H9 (cell line): ENCODE results near the gene CCDC60. TPM values are rescaled to one million over a fixed set of nuclear protein-coding genes. Genes with fewer than 3 reads are reported as not detected.

Source experiments
- DNase-seq: peaks from one replicate; pipeline ENCODE4 v3.0.0-alpha.2; 2017
- H2AFZ ChIP-seq: one replicate; pipeline ENCODE4 v1.6.1; 2013; ENCODE audit warnings: mild to moderate bottlenecking, low read length, control low read depth, moderate library complexity
- H2AK5ac ChIP-seq: 2 replicates; pipeline ENCODE4 v1.6.1; 2013; ENCODE audit warnings: low read length, control low read depth, mixed read lengths; ENCODE audit not compliant: insufficient read length
- H2BK120ac ChIP-seq: one replicate; pipeline ENCODE4 v1.6.1; 2013; ENCODE audit warnings: low read depth, mild to moderate bottlenecking, low read length, control low read depth, inconsistent platforms; ENCODE audit not compliant: poor library complexity, severe bottlenecking
- H2BK12ac ChIP-seq: 2 replicates; pipeline ENCODE4 v1.6.1; 2013; ENCODE audit warnings: low read length, control low read depth, mixed read lengths, low read depth; ENCODE audit not compliant: insufficient read length
- H2BK15ac ChIP-seq: 2 replicates; pipeline ENCODE4 v1.6.1; 2013; ENCODE audit warnings: low read depth, low read length, control low read depth
- H2BK20ac ChIP-seq: one replicate; pipeline ENCODE4 v1.6.1; 2013; ENCODE audit warnings: low read depth, mild to moderate bottlenecking, low read length, control low read depth, inconsistent platforms; ENCODE audit not compliant: poor library complexity, severe bottlenecking
- H2BK5ac ChIP-seq: 2 replicates; pipeline ENCODE4 v1.6.1; 2013; ENCODE audit warnings: low read length, control low read depth, mixed read lengths; ENCODE audit not compliant: insufficient read length
- H3K14ac ChIP-seq: 2 replicates; pipeline ENCODE4 v1.6.1; 2013; ENCODE audit warnings: low read length, control low read depth; ENCODE audit not compliant: insufficient read depth
- H3K18ac ChIP-seq: 2 replicates; pipeline ENCODE4 v1.6.1; 2013; ENCODE audit warnings: low read depth, mild to moderate bottlenecking, mixed read lengths, low read length, control low read depth; ENCODE audit not compliant: insufficient read length
- H3K23ac ChIP-seq: 2 replicates; pipeline ENCODE4 v1.6.1; 2013; ENCODE audit warnings: low read length, control low read depth, mixed read lengths, low read depth; ENCODE audit not compliant: insufficient read length
- H3K23me2 ChIP-seq: 2 replicates; pipeline ENCODE4 v1.6.1; 2013; ENCODE audit warnings: low read depth, mild to moderate bottlenecking, mixed read lengths, low read length, control low read depth; ENCODE audit not compliant: insufficient read length, poor library complexity, severe bottlenecking
- H3K27ac ChIP-seq: 2 replicates; pipeline ENCODE4 v1.5.1; 2013; ENCODE audit warnings: low read length, control low read depth, mixed read lengths, low read depth; ENCODE audit not compliant: insufficient read length
- H3K27me3 ChIP-seq: 2 replicates; pipeline ENCODE4 v1.6.1; 2013; ENCODE audit warnings: low read length, control low read depth, inconsistent platforms; ENCODE audit not compliant: insufficient read depth
- H3K4ac ChIP-seq: 2 replicates; pipeline ENCODE4 v1.6.1; 2013; ENCODE audit warnings: low read depth, mild to moderate bottlenecking, control low read depth, inconsistent platforms, low read length, moderate library complexity
- H3K4me1 ChIP-seq: 2 replicates; pipeline ENCODE4 v1.6.1; 2013; ENCODE audit warnings: low read length, control low read depth, inconsistent platforms; ENCODE audit not compliant: insufficient read depth
- H3K4me2 ChIP-seq: 2 replicates; pipeline ENCODE4 v1.6.1; 2013; ENCODE audit warnings: low read length, control low read depth, mixed read lengths; ENCODE audit not compliant: insufficient read length, insufficient read depth
- H3K56ac ChIP-seq: 2 replicates; pipeline ENCODE4 v1.6.1; 2013; ENCODE audit warnings: low read depth, mild to moderate bottlenecking, mixed read lengths, low read length, control low read depth; ENCODE audit not compliant: insufficient read length
- H3K79me1 ChIP-seq: 2 replicates; pipeline ENCODE4 v1.6.1; 2013; ENCODE audit warnings: low read depth, mild to moderate bottlenecking, moderate library complexity, low read length, control low read depth, inconsistent platforms; ENCODE audit not compliant: insufficient read depth, poor library complexity, severe bottlenecking
- H3K79me2 ChIP-seq: 2 replicates; pipeline ENCODE4 v1.6.1; 2013; ENCODE audit warnings: low read length, control low read depth, inconsistent platforms; ENCODE audit not compliant: insufficient read depth
- H3K9ac ChIP-seq: 2 replicates; pipeline ENCODE4 v1.6.1; 2013; ENCODE audit warnings: low read length, control low read depth, mixed read lengths; ENCODE audit not compliant: insufficient read length; ENCODE audit errors: extremely low read depth
- H3K9me3 ChIP-seq: one replicate; pipeline ENCODE4 v1.6.1; 2013; ENCODE audit warnings: low read depth, low read length, inconsistent platforms; ENCODE audit not compliant: control insufficient read depth
- H3T11ph ChIP-seq: one replicate; pipeline ENCODE4 v1.6.1; 2013; ENCODE audit warnings: mild to moderate bottlenecking, low read length, control low read depth, inconsistent platforms
- H4K20me1 ChIP-seq: one replicate; pipeline ENCODE4 v1.6.1; 2013; ENCODE audit not compliant: control insufficient read depth, insufficient read length, insufficient read depth
- H4K5ac ChIP-seq: 2 replicates; pipeline ENCODE4 v1.6.1; 2013; ENCODE audit warnings: low read depth, mild to moderate bottlenecking, mixed read lengths, low read length, control low read depth; ENCODE audit not compliant: insufficient read length
- H4K8ac ChIP-seq: replicated peaks from 2 replicates; pipeline ENCODE4 v1.6.1; 2013; ENCODE audit warnings: low read length, control low read depth, mixed read lengths, low read depth; ENCODE audit not compliant: insufficient read length
- H4K91ac ChIP-seq: 2 replicates; pipeline ENCODE4 v1.6.1; 2013; ENCODE audit warnings: low read depth, mild to moderate bottlenecking, moderate library complexity, mixed read lengths, low read length, control low read depth; ENCODE audit not compliant: insufficient read length
- H3K27ac Mint-ChIP-seq, 3 experiments: 2 replicates in 2 of 3; 3 replicates in 1 of 3; pipeline ENCODE4 v1.8.0; 2020 to 2021; ENCODE audit warnings: mixed read lengths in 3 of 3, mild to moderate bottlenecking in 1 of 3, moderate library complexity in 1 of 3
- H3K27me3 Mint-ChIP-seq: 2 replicates; pipeline ENCODE4 v1.8.0; 2021; ENCODE audit warnings: low read depth, mild to moderate bottlenecking, moderate library complexity, mixed read lengths
- H3K36me3 Mint-ChIP-seq, 3 experiments: 2 replicates in 2 of 3; 3 replicates in 1 of 3; pipeline ENCODE4 v1.8.0; 2020 to 2021; ENCODE audit warnings: low read depth in 3 of 3, mixed read lengths in 3 of 3; ENCODE audit not compliant: insufficient read depth in 1 of 3
- H3K4me1 Mint-ChIP-seq, 2 experiments: 2 replicates each; pipeline ENCODE4 v1.8.0; 2020; ENCODE audit warnings: mixed read lengths in 2 of 2
- H3K4me3 Mint-ChIP-seq, 2 experiments: 2 replicates in 1 of 2; 3 replicates in 1 of 2; pipeline ENCODE4 v1.8.0; 2020 to 2021; ENCODE audit warnings: mild to moderate bottlenecking in 2 of 2, mixed read lengths in 2 of 2, moderate library complexity in 1 of 2
- H3K9me3 Mint-ChIP-seq, 2 experiments: 2 replicates in 1 of 2; 3 replicates in 1 of 2; pipeline ENCODE4 v1.8.0; 2020; ENCODE audit warnings: mild to moderate bottlenecking in 2 of 2, mixed read lengths in 2 of 2, moderate library complexity in 1 of 2
- CTCF ChIP-seq: fragments of 200-600 bp; sonication (generic); conservative IDR thresholded peaks from 3 replicates; pipeline ENCODE4 v1.8.0; 2021; ENCODE audit warnings: antibody characterized with exemption, mild to moderate bottlenecking
- whole genome bisulfite sequencing: extraction: QIAGEN DNeasy Blood & Tissue Kit; methylation state at CpG from one replicate; pipeline ENCODE4 v1.1.7; 2013; ENCODE audit warnings: missing lambda C conversion rate, low lambda C conversion rate, mixed read lengths; ENCODE audit not compliant: insufficient read length; ENCODE audit errors: extremely low coverage; 5-methylcytosine and 5-hydroxymethylcytosine counted together
- total RNA-seq: library from RNA; stranded (reverse); gene quantifications from 2 replicates; pipeline ENCODE4 v1.2.1, GENCODE V29; 2021

The CCDC60 gene
- total RNA-seq, 1 experiment from 2014 or later, result 0.44 TPM

GRCh38 chr12:119463211-119463926 is 128.8 kb downstream of the CCDC60 start:
- Histone ChIP-seq H3K18ac (no peak overlapping the region), H2BK20ac (no peak overlapping the region), H2AK5ac (no peak overlapping the region), H3K23me2 (no peaks in the 10 kb centered on the region), H3K79me1 (no peaks in the 10 kb centered on the region), H3K9ac (no peak overlapping the region), H4K5ac (no peak overlapping the region), H2BK120ac (no peak overlapping the region), H3K79me2 (no peaks in the 10 kb centered on the region), H3K27me3 (no peaks in the 10 kb centered on the region), H3K56ac (no peak overlapping the region), H2AFZ (no peak overlapping the region), H4K20me1 (no peaks in the 10 kb centered on the region), H3T11ph (no peak overlapping the region), H3K9me3 (no peaks in the 10 kb centered on the region), H3K23ac (no peak overlapping the region), H3K4me2 (no peak overlapping the region), H3K27ac (no peak overlapping the region), H3K14ac (no peak overlapping the region), H3K4me1 (no peaks in the 10 kb centered on the region), H4K91ac (no peak overlapping the region), H3K4ac (no peak overlapping the region), H2BK12ac (no peak overlapping the region), H2BK15ac (no peak overlapping the region), H2BK5ac (no peak overlapping the region), H4K8ac (no peak overlapping the region)
- Mint-ChIP-seq H3K4me3 (no peak overlapping the region), H3K27ac (no peak overlapping the region; a peak in 1 of 7 replicates), H3K9me3 (peaks cover 8 to 13% of the 10 kb centered on the region in 2 experiments), H3K36me3 (peaks cover 3 to 14% (median 4%) of the 10 kb centered on the region in 3 experiments), H3K4me1 (peaks cover 0 to 2% of the 10 kb centered on the region in 2 experiments; a peak in 1 of 4 replicates), H3K27me3 (peaks cover 2% of the 10 kb centered on the region; the same call in 1 of the 2 replicates)
- WGBS, result no CpG with 5 or more reads among the region's 8 CpGs
- DNase-seq, result no peak
- no peak for TF ChIP-seq CTCF
